Measurements from ENCODE around the gene KNTC1. TPM values are rescaled to one million over a fixed set of nuclear protein-coding genes. Genes with fewer than 3 reads are reported as not detected.

The KNTC1 gene
- total and polyA plus RNA-seq, 2 of the 13 experiments (the other 11 are each of a cell fraction or from before 2014, with no cell fraction given), result 45.1 to 57.6 TPM

- TF ChIP-seq MNT (IDR thresholded peaks at IDR 0.05), result 0 out of 2 replicates have a peak, but pooled peaks have one; percentile 44
- TF ChIP-seq ZBTB4 (CRISPR knock-in tag; IDR thresholded peaks at IDR 0.05; ENCODE audit: borderline replicate concordance), result no peak
- no peak for TF ChIP-seq DZIP1 (CRISPR knock-in tag; IDR thresholded peaks at IDR 0.05)
These were observed 38.0 kb upstream of the KNTC1 start (continued) for GRCh38 chr12:122489038-122489437.

GRCh38 chr12:122491991-122492390 is 35.1 kb upstream of the KNTC1 start:
- ATAC-seq (peak; percentile 91), DNase-seq (ENCODE audit: low spot score) (peak; percentile 89), FAIRE-seq (peak; percentile 88)
- Histone ChIP-seq H3K9me3 (ENCODE audit: low read length) (no peaks in the 10 kb centered on the region), H3K27ac (ENCODE audit: extremely low read length, insufficient read depth, low read length) (peak overlapping the region; percentile 69), H2AFZ (ENCODE audit: low read length) (no peak overlapping the region), H3K4me2 (ENCODE audit: low read depth, low read length) (peak overlapping the region; percentile 28; the same call in 1 of the 2 replicates), H3K9ac (ENCODE audit: insufficient read depth, low read depth, low read length) (no peak overlapping the region; the same call in 1 of the 2 replicates), H4K20me1 (ENCODE audit: insufficient read depth, low read length) (0 out of 2 replicates have a peak, but pooled peaks cover 3% of the 10 kb centered on the region), H3K4me1 (ENCODE audit: insufficient read depth, low read length) (peaks cover 88% of the 10 kb centered on the region), H3K79me2 (ENCODE audit: insufficient read depth, low read length) (peaks cover 23% of the 10 kb centered on the region), H3K4me3 (replicated peaks in 1 of 3; ENCODE audit: insufficient read depth in 1 of 3, low read depth in 2 of 3, low read length in 3 of 3) (no peak overlapping the region), H3K27me3 (ENCODE audit: control insufficient read depth in 1 of 2, insufficient read depth in 2 of 2, low read length in 2 of 2) (no peaks in the 10 kb centered on the region), H3K36me3 (replicated peaks in 1 of 2; ENCODE audit: control insufficient read depth in 1 of 2, insufficient read depth in 2 of 2, low read length in 2 of 2) (peaks cover 8 to 30% of the 10 kb centered on the region in 2 experiments)
- WGBS (ENCODE audit: low lambda C conversion rate), result 5% methylated on average over 2 of the region's 2 CpGs
- ChIA-PET POLR2A (interaction anchor here (0.8 to 7.0 kb wide), 4 partner anchors 8 to 86 kb away, joined by 3 to 122 read pairs (median 8); partner anchors contain the start of genes KNTC1, RSRC2 and ZCCHC8), CTCF (ENCODE audit: low intra/inter-chr PET ratio, low total read pairs) (interaction anchor here (1.4 kb wide), 1 partner anchor 9 kb away, joined by 3 read pairs; the partner anchor contains the start of gene ZCCHC8)
- in situ Hi-C loops (cut with HindIII; ENCODE audit: extremely low pct_ligation_motif_present, low pct_unique_long_range_greater_than_20kb) (no loop called here), intact Hi-C loops (cut with micrococcal nuclease; ENCODE audit: unreplicated experiment) (no loop called here)
- BruUV-seq (replicated peaks), result no TSS peak
- TF ChIP-seq SMAD3 (CRISPR knock-in tag; IDR thresholded peaks at IDR 0.05), result peak; percentile 58; the same call in 1 of the 2 replicates
- TF ChIP-seq ZNF709 (CRISPR knock-in tag; IDR thresholded peaks at IDR 0.05), result no peak
- no peak for TF ChIP-seq BRCA1 (CRISPR knock-in tag; IDR thresholded peaks at IDR 0.05)
- TF ChIP-seq SP1 (IDR thresholded peaks at IDR 0.05), result no peak
- no peak for TF ChIP-seq SP1 (CRISPR knock-in tag; IDR thresholded peaks at IDR 0.05)
- peak; percentile 65; the same call in 1 of the 2 replicates for TF ChIP-seq KMT2A (CRISPR knock-in tag; IDR thresholded peaks at IDR 0.05)
- TF ChIP-seq, protein P1, sequence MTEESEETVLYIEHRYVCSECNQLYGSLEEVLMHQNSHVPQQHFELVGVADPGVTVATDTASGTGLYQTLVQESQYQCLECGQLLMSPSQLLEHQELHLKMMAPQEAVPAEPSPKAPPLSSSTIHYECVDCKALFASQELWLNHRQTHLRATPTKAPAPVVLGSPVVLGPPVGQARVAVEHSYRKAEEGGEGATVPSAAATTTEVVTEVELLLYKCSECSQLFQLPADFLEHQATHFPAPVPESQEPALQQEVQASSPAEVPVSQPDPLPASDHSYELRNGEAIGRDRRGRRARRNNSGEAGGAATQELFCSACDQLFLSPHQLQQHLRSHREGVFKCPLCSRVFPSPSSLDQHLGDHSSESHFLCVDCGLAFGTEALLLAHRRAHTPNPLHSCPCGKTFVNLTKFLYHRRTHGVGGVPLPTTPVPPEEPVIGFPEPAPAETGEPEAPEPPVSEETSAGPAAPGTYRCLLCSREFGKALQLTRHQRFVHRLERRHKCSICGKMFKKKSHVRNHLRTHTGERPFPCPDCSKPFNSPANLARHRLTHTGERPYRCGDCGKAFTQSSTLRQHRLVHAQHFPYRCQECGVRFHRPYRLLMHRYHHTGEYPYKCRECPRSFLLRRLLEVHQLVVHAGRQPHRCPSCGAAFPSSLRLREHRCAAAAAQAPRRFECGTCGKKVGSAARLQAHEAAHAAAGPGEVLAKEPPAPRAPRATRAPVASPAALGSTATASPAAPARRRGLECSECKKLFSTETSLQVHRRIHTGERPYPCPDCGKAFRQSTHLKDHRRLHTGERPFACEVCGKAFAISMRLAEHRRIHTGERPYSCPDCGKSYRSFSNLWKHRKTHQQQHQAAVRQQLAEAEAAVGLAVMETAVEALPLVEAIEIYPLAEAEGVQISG (CRISPR knock-in tag; IDR thresholded peaks at IDR 0.05), result peak; percentile 42; the same call in 1 of the 2 replicates

Measured in HepG2 (cell line).